HG03025 (cell line): Measurements from ENCODE around the gene BRIP1.
"Not testable (repeated sequence)": the region's sequence is repeated elsewhere in the genome, so short reads cannot be mapped to it uniquely, and the experiment has no call there.

Experiments used
- ATAC-seq: cut with Tn5 transposase; IDR thresholded peaks from one replicate; pipeline ENCODE4 v1.9.1; 2021; ENCODE audit warnings: mild to moderate bottlenecking, moderate library complexity; ENCODE audit not compliant: unreplicated experiment, low FRiP score

The BRIP1 gene

DNA sequence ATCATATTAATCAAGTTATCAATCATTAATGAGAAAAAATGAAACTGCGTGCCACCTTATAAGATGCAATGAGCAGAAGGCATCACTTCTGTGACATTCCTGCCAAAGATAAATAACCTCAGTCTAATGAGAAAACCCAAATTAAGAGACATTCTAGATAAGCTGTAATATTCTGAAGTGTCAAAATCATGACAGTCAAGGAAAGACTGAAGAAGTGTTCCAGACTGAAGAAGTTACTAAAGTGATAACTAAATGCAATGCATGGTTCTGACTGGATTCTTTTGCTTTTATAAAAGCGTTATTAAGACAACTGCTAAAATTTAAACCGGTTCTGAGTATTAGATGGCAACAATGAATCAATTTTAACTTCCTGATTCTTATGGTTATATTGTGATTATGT, 30.9 kb downstream of the BRIP1 start:
- ATAC-seq, result no peak

DNA sequence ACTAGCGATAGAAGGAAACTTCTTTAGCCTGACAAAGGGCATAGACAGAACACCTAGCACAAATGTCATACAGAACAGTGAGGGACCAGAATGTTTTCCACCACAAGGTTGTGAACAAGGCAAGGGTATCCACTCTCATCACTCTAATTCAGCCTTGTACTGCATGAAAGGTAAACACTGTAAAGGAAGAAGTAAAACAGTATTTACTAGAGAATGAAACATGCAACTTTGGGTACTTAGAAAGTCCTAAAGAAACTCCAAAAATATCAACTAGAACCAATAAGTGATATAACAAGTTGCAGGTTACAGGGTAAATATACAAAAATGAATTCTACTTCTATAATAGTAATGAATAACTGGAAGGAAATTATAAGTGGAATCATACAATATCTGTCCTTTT, 32.2 kb downstream of the BRIP1 start:
- ATAC-seq, result no peak

DNA sequence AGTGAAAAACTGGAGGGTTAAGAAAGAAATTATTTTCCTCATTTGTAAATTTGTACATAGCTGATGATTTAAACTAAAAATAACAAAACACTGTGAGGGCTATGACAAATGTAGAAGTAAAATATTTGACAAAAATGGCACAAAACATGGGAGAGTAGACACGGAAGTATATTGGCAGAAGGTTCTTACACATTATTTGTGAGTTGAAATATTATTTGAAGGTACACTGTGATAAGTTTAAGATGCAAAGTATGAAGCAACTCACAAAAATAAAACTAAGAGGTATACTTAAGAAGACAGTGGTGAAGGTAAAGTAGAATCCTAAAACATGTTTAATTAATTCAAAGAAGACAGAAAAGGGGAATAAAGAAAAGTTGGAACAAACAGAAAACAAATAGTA, 34.6 kb downstream of the BRIP1 start:
- ATAC-seq, result no peak

DNA sequence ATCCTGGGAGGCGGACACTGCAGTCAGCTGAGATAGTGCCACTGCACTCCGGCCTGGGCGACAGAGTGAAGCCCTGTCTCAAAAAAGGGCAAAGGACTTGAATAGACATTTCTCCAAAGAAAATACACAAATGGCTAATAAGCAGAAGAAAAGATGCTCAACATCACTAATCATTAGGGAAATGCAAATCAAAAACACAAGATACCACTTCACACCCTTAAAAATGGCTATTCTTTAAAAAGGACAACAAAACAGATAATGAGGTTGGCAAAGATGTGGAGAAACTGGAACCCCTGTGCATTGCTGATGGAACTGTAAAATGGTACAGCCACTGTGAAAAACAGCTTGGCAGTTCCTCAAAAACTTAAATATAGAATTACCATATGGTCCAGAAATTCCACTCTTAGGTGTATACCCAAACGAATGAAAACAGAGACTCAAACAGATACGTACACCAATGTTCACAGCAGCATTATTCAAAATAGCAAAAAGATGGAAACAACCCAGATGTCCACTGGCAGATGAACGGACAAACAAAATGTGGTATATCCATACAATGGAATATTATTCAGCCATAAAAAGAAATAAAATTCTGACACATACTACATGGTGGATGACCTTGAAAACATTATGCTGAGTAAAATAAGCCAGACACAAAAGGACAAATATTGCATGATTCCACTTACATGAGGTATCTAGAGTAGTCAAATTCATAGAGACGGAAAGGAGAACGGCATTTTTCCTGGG, 35.5 kb downstream of the BRIP1 start:
- no peak for ATAC-seq

DNA sequence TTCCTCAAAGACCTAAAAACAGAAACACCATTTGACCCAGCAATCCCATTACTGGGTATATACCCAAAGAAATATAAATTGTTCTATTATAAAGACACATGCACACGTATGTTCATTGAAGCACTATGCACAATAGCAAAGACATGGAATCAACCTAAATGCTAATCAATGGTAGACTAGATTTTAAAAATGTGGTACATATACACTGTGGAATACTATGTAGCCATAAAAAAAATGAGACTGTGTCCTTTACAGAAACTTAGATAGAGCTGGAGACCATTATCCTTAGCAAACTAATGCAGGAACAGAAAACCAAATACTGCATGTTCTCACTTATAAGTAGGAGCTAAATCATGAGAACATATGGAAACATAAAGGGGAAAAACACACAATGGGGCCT, 36.5 kb downstream of the BRIP1 start:
- not testable (repeated sequence) for ATAC-seq

DNA sequence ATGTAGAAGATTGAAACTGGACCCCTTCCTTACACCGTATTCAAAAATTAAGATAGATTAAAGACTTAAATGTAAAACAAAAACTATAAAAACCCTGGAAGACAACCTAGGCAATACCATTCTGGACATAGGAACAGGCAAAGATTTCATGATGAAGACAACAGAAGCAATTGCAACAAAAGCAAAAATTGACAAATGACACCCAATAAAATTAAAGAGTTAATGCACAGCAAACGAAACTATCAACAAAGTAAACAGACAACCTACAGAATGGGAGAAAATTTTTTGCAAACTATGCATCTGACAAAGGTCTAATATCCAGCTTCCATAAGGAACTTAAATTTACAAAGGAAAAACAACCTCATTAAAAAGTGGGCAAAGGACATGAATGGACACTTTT, 37.1 kb downstream of the BRIP1 start:
- not testable (repeated sequence) for ATAC-seq

DNA sequence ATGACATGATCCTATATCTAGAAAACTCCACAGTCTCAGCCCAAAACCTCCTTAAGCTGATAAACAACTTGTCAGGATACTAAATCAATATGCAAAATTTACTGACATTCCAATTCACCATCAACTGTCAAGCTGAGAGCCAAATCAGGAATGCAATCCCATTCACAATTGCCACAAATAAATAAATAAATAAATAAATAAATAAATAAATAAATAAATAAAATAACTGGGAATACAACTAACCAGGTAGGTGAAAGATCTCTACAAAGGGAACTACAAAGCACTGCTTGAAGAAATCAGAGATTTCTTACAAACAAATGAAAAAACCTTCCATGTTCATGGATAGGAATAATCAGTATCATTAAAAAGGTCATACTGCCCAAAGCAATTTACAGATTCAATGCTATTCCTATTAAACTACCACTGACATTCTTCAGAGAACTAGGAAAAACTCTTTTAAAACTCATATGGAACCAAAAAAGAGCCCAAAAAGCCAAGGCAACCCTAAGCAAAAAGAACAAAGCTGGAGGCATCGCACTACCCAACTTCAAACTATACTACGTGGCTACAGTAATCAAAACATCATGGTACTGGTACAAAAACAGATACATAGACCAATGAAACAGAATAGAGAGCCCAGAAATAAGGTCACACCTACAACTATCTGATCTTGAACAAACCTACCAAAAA, 37.7 kb downstream of the BRIP1 start:
- ATAC-seq, result no peak

DNA sequence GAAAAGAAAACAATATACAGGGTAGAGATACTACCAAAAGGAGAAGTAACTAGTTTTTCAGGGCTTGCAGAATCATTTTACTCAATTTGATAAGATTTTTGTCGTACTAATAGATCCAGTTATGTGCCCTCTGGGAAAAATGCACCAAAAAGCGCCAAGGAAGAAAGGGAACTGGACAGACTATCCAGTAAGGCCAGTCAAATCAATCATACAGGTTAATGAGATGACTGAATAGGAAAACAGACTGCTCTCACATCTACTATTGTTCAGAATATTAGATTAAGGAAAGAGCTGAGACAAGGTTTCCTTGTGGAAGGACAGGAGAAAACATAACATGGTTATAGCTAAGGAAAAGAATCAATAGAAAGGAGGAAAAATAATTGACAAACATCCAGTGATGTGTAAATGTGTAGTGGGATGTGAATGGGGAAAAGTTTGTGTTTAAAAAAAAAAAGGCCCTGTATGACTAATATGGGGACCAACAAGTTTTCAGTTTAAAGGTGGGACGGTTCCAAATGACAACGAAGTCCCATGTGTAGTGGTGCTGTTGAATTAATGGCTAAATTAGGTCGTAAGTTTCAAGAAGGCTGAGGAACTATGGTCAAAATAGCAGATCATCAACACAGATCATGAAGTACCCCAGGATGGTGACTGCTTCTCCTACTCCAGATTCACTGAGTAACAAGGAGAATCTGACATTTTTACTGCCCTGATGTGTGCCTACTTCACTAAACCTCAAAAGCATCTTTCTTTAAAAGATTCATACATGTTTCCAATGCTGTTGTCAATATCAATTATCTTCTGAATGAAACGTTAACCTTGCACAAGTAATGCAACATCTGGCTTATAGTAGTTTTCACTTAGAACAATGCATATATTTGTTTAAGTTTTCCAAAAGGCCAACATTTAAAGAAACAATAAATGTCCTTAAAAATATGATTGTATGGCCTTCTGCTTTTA, 40.7 kb downstream of the BRIP1 start:
- no peak for ATAC-seq

DNA sequence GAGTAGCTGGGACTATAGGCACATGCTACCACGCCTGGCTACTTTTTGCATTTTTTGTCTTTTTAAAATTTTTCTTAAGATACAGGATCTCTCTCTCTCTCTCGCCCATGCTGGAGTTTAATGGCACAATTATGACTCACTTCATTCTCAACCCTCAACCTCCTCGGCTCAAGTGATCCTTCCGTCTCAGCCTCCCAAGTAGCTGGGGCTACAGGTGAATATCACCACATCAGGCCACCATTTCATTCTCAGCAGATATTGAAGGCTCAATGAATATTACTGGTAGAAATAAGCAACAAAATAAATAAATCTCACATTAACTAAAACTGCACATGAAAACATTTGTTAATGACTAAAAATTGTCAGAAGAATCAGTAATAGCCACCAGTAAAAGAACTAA, 41.7 kb downstream of the BRIP1 start:
- ATAC-seq, result no peak

DNA sequence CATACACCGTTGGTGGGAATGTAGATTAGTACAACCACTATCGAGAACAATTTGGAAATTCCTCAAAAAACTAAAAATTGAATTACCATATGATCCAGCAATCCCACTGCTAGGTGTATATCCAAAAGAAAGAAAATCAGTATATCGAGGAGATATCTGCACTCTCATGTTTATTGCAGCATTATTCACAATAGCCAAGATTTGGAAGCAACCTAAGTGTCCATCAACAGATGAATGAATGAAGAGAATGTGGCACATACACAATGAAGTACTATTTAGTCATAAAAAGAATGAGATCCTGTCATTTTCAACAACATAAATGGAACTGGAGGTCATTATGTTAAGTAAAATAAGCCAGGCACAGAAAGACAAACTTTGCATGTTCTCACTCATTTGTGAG, 44.1 kb downstream of the BRIP1 start:
- not testable (repeated sequence) for ATAC-seq

DNA sequence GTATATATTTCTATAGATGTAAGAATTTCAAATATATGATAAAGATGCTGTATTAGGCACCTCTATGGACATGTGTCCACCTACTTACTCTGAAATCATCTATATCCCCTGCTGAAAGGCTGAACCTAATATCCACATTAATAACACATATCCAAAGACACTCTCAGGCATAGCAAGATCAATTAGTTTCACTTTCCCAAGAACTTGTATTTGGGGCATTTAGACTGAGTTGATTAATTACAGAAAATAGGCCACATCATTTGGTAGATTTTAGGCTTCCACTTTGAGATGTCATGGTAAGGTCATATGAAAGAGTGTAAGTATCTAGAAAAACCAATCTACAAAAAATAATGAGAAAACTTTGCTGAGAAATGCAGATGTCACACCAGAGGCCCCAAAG, 45.1 kb downstream of the BRIP1 start:
- no peak for ATAC-seq

DNA sequence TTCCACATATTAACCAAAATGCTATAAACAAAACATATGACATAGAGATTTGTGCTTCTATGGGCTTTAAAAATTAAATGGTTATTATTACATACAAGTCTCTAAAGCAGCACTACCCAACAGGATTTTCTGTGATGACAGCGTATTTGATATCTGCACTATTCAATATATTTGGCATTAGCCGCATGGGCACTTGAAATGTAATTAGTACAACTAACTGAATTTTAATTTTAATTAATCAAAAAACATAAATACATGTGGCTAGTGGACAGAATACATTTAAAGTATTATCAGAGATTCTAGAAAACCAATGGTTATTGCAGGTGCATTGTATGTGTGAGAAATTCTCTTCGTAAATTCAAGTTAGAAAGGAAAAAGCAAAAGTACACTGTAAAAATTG, 45.9 kb downstream of the BRIP1 start:
- no peak for ATAC-seq

DNA sequence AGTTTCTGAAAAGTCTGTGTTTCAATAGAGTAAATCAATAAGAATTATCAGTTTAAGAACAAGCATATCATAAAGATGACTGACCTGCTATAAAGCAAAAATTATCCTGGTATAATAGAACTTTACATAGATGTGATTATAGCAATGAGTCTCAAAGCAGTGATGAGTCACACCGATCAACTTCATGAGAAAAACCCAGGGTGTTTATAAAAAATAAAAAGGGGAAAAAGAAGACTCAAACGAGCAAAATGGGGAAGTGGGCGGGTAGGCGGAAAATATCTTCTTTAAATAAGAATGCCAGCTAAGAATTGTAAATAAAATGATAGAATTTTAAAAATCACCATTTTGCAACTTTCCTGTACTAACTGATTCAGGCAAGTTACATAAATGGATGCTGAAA, 46.8 kb downstream of the BRIP1 start:
- ATAC-seq, result no peak

DNA sequence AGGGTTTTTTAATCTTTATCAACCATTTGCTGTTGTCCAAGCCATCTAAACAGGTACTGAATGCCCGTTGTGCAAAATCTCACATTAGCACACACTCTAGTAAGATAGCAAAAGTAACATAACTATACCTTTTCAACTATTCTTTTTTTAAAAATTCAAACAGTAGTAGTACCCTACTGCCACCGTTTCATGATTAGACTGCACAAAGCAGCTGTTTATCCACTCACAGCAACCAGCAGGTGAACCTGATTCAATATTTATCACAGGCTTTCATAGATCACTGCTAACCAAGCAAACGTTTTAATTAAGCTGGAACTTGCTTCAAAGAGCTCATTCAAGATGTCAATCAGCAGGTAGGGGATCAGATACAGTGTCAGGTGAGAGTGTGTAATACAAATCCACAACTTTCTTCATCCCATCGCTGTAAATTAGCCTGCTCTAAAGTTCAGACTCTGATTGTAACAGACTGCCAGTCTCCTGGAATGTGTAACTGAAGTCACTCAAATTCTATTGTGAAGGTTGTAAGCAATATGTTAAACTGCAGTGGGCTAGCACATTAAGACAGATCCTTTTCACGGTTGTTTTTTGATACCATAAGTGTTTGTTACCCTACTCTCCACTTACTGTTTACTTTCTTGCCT, 47.3 kb downstream of the BRIP1 start:
- ATAC-seq, result no peak

DNA sequence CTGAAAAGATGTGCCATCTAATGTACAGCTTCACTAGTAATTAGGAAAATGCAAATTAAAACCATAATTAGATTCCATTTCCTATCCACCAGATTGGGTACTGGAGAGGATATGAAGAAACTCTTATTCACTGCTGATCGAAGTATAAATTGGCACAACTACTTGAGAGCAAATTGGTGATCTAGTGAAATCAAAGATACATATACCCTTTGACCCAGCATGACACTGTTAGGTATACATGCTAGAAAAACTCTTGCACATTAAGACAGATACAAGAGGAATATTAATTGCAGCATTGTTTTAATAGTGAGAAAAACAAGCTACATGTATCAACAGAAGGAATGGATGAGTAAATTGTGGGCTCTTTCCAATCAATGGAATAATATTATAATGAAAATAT, 48.8 kb downstream of the BRIP1 start:
- no peak for ATAC-seq

DNA sequence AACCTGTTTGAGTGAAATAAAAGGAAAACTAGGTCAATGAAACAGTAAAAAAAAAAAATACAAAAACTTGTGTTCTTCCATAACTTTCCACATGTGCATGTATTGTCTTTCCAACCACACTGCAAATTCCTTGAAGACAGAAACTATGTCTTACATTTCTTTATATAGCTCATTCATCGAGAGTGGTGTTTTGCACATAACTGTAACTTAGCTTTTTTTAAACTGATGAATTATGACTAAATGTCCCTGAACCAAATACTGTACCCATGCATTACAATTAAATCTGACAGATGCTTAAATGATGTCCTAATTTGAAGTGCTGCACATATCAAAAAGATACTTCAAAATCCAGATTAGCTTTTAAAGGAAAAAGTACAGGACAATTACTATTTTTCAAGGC, 50.1 kb downstream of the BRIP1 start:
- ATAC-seq, result no peak

DNA sequence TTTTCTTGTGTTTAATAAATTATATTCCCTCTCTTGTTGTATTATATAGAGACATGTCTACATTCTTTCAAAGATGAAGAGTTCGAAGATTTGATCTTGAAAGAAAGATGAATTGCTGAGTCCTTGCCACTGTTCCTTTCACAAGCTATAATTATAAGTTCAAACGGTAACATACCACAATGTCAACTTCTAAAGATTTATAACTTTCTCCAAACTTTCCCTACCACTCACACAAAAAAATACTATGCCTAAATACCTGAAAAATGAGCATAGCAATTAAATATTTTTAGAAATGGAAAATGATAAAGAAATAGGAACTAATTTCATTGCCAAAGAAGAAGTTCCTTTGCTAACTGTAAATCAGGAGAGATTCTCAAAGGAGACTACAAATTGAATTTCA, 50.6 kb downstream of the BRIP1 start:
- ATAC-seq, result no peak

DNA sequence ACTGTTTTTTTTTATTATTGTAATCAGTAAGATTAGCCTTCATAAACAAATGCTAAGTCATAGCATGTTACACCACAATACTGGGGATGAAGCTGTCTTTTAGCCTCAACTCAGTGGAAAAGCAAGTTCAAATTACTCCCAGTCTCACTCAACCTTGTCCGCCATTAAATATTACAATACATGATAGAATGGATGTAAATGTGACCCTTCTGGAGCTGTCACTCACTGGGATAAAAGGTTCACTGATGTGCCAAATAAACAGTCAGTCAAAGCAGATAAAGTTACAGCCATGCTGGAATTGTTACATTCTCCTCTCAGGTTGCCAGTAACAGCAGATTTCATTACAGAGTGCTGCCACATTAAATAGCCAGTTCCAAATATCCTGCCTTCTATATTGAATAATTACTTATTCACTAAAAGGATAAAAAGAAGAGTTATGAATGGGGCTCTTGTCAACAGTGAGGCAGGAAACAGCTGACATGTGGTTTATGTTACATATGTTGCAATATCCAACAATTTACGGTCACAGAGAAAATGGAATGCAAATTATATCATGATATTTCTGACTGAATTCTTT, 53.4 kb downstream of the BRIP1 start:
- ATAC-seq, result no peak

DNA sequence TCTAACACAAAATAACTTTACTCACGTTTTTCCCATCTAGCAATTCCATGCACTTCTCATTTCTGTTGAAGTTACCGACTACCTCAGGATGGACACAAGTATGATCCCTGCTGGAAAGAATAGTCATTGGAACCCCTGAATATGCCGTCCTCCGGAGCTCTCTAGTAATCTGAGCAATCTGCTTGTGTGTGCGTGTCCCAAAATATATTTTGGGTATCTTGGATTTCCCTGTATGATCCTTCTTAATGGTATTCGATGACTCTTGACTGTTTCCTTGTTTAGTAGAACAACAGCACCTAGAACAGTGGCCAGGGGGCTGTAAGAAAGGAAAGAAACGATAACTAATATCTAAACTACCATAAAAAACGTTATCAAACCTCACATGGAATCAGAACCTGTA, 54.9 kb downstream of the BRIP1 start:
- no peak for ATAC-seq

DNA sequence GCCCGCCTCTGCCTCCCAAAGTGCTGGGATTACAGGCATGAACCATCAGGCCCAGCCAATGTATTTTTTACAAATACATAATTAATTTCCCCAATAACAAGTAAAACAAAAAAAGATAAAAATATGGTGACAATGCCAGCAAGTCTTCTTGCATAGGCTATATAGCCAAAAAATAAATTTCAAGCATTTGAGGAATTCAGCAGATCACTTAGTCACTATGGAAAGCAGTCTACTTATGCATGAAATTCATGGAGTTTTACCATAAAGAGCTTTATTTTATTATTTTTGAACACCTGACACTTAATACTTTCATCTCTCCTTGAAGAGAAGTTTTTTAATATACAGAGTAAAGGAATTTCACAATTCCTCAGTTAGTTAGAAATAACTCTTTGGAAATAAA, 56.4 kb downstream of the BRIP1 start:
- no peak for ATAC-seq
